ENCODE results near the gene TSPAN17.

The TSPAN17 gene

GRCh38 chr5:176638437-176638836 is 8.8 kb upstream of the TSPAN17 start:
- TF ChIP-seq ZFP3 (CRISPR knock-in tag; IDR thresholded peaks at IDR 0.05) (no peak), PPARA (CRISPR knock-in tag; IDR thresholded peaks at IDR 0.05; ENCODE audit: borderline replicate concordance) (no peak), ZNF8 (CRISPR knock-in tag; IDR thresholded peaks at IDR 0.05) (no peak), PATZ1 (CRISPR knock-in tag; IDR thresholded peaks at IDR 0.05; ENCODE audit: borderline replicate concordance) (no peak), TCF4 (CRISPR knock-in tag; IDR thresholded peaks at IDR 0.05; ENCODE audit: borderline replicate concordance) (no peak), ISL1 (CRISPR knock-in tag; IDR thresholded peaks at IDR 0.05) (no peak), CREB5 (CRISPR knock-in tag; IDR thresholded peaks at IDR 0.05; ENCODE audit: low read depth) (no peak), TSHZ2 (CRISPR knock-in tag; IDR thresholded peaks at IDR 0.05) (no peak), POU6F1 (CRISPR knock-in tag; IDR thresholded peaks at IDR 0.05; ENCODE audit: borderline replicate concordance, low read depth) (no peak), RARB (CRISPR knock-in tag; IDR thresholded peaks at IDR 0.05) (no peak), ARNTL (CRISPR knock-in tag; IDR thresholded peaks at IDR 0.05; ENCODE audit: borderline replicate concordance, low read depth) (no peak), CSRNP3 (CRISPR knock-in tag; IDR thresholded peaks at IDR 0.05) (no peak), BACH2 (CRISPR knock-in tag; IDR thresholded peaks at IDR 0.05; ENCODE audit: borderline replicate concordance) (no peak), ESRRG (CRISPR knock-in tag; IDR thresholded peaks at IDR 0.05) (no peak), SNAI2 (CRISPR knock-in tag; IDR thresholded peaks at IDR 0.05) (no peak), TOX (CRISPR knock-in tag; IDR thresholded peaks at IDR 0.05; ENCODE audit: borderline replicate concordance) (no peak), ZNF565 (CRISPR knock-in tag; conservative IDR thresholded peaks at IDR 0.05; ENCODE audit: low read depth) (no peak), ZFP30 (CRISPR knock-in tag; IDR thresholded peaks at IDR 0.05) (no peak)
- no peak for ATAC-seq

GRCh38 chr5:176639208-176639607 is 8.1 kb upstream of the TSPAN17 start:
- no peak for ATAC-seq
- no peak for TF ChIP-seq ZFP3 (CRISPR knock-in tag; IDR thresholded peaks at IDR 0.05)
- no peak for TF ChIP-seq PPARA (CRISPR knock-in tag; IDR thresholded peaks at IDR 0.05; ENCODE audit: borderline replicate concordance)
- TF ChIP-seq TSHZ2 (CRISPR knock-in tag; IDR thresholded peaks at IDR 0.05), result no peak
- TF ChIP-seq TOX (CRISPR knock-in tag; IDR thresholded peaks at IDR 0.05; ENCODE audit: borderline replicate concordance), result no peak
- no peak for TF ChIP-seq ESRRG (CRISPR knock-in tag; IDR thresholded peaks at IDR 0.05)
- TF ChIP-seq SNAI2 (CRISPR knock-in tag; IDR thresholded peaks at IDR 0.05), result no peak
- TF ChIP-seq ISL1 (CRISPR knock-in tag; IDR thresholded peaks at IDR 0.05), result no peak
- TF ChIP-seq GLIS3 (CRISPR knock-in tag; IDR thresholded peaks at IDR 0.05), result no peak
- TF ChIP-seq OSR1 (CRISPR knock-in tag; IDR thresholded peaks at IDR 0.05), result no peak
- no peak for TF ChIP-seq ZC3H10 (CRISPR knock-in tag; IDR thresholded peaks at IDR 0.05)
- TF ChIP-seq PATZ1 (CRISPR knock-in tag; IDR thresholded peaks at IDR 0.05; ENCODE audit: borderline replicate concordance), result no peak
- TF ChIP-seq ZFP30 (CRISPR knock-in tag; IDR thresholded peaks at IDR 0.05), result no peak
- TF ChIP-seq CREB5 (CRISPR knock-in tag; IDR thresholded peaks at IDR 0.05; ENCODE audit: low read depth), result no peak
- no peak for TF ChIP-seq CSDC2 (CRISPR knock-in tag; IDR thresholded peaks at IDR 0.05)

Data from SK-N-SH treated with all-trans-retinoic acid at 6 μM for 48 hours (cell line).